Epithelial cell of esophagus (primary cell): Measurements from ENCODE around the gene TMEM164.
A peak's percentile ranks its signal among the peaks of the same experiment; 100 is the strongest.

ENCODE experiments used
- DNase-seq: peaks from one replicate; pipeline ENCODE4 v3.0.0; 2010; ENCODE audit warnings: low read depth
- H3K4me3 ChIP-seq: 2 replicates; pipeline ENCODE4 v1.5.1; 2011; ENCODE audit warnings: mild to moderate bottlenecking, low read length, control low read depth
- TF ChIP-seq, protein P1 (sequence below): IDR thresholded peaks from 2 replicates; pipeline ENCODE4 v1.5.1; 2011; ENCODE audit warnings: low read depth, mild to moderate bottlenecking, low read length, control low read depth, inconsistent platforms; ENCODE audit not compliant: insufficient read depth; ENCODE audit errors: missing control alignments

The TMEM164 gene

DNA sequence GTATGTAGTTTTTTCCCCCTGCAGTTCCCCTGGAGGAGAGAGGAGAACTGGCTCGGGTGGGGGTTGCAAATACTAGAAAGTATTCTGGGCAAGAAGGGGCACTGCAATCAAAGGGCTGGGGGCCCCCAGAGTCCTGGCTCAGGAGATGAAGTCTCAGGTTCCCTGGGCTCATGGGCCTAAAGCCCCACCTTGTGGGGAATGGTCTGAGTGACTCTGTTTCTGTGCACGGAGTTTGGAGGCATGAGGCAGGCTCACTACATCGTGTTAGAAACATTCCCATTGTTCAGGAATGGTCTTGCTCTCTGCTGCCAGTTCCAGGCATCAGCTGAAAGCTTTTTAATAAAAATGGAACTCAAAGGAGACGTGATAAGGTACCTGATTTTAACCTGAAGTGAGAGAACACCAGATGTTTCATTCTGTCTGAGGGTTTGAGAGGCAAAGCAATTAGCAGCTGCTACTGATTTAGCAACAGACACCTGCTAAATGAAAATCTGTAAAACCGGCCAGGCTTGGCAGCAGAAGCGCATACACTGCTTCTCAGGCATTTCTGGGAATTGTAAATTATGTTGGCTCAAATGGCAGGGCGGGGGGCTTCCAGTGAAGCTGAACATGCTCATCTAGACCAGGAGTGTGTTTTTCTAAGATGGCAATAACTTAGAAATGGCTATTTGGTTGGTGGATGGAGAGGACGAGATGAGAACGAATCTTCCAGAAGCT is 122.7 kb downstream of the TMEM164 start:
- TF ChIP-seq, protein P1, sequence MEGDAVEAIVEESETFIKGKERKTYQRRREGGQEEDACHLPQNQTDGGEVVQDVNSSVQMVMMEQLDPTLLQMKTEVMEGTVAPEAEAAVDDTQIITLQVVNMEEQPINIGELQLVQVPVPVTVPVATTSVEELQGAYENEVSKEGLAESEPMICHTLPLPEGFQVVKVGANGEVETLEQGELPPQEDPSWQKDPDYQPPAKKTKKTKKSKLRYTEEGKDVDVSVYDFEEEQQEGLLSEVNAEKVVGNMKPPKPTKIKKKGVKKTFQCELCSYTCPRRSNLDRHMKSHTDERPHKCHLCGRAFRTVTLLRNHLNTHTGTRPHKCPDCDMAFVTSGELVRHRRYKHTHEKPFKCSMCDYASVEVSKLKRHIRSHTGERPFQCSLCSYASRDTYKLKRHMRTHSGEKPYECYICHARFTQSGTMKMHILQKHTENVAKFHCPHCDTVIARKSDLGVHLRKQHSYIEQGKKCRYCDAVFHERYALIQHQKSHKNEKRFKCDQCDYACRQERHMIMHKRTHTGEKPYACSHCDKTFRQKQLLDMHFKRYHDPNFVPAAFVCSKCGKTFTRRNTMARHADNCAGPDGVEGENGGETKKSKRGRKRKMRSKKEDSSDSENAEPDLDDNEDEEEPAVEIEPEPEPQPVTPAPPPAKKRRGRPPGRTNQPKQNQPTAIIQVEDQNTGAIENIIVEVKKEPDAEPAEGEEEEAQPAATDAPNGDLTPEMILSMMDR: peak; percentile 19
- peak; percentile 2 for DNase-seq

GRCh38 chrX:110131031-110131430 is 128.1 kb downstream of the TMEM164 start:
- no peak for DNase-seq
- TF ChIP-seq, protein P1: no peak
- no peak overlapping the region for H3K4me3 ChIP-seq

More for the DNA sequence above, 122.7 kb downstream of the TMEM164 start:
- H3K4me3 ChIP-seq: no peak overlapping the region

DNA sequence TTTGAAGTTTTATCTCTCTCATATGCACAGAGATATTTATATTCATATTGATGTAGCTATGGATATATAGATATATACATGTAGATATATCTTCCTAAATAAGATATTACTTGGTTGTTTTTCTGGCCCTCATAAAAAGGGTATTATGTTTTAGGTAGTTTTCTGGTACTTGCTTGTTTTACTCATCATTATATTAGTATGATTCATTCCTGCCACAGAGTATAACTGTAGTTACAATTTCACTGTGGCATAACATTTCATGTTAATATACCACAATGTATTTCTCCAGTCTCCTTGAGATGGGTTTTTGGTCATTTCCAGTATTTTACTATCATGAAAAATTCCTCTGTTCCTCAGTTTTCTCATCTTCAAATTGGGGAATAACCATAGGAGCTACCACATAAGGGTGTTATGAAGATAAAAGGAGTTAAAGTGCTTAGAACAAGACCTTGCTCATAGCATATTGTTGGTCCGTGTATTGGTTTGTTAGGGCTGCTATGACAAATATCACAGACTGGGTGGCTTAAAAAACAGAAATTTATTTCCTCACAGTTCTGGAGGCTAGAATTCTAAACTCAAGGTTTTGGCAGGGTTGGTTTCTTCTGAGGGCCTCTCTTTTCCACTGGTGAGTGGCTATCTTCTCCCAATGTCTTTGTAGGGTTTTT is 129.7 kb downstream of the TMEM164 start:
- no peak for DNase-seq
- no peak overlapping the region for H3K4me3 ChIP-seq
- TF ChIP-seq, protein P1: no peak

DNA sequence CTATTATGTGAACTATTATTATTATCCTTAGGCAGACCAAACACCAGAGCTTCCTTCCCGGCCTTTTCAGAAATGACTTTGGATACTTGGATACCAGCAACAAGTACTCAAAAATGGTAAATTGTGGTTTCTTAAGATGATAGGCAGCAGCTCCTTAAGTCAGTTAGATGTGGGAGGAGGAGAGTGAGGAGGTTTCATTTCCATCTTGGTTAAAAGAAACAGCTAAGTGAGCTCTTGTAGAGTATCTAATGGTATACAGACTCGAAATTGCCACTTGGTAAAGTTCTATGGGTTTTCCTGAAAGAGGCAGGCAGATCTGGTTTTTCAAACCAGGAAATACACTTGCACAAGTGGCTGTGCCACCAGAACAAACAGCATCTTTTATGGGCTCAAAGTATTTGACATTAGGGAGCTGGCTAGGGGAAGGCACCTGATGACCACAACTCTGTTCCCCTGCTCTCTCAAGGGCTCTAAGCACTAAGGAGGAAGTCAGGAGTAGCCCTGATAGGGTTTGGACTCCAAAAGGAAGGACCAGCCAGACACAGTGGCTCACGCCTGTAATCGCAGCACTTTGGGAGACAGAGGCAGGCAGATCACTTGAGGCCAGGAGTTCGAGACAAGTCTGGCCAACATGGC is 130.9 kb downstream of the TMEM164 start:
- H3K4me3 ChIP-seq: no peak overlapping the region
- TF ChIP-seq, protein P1: no peak
- DNase-seq: no peak

DNA sequence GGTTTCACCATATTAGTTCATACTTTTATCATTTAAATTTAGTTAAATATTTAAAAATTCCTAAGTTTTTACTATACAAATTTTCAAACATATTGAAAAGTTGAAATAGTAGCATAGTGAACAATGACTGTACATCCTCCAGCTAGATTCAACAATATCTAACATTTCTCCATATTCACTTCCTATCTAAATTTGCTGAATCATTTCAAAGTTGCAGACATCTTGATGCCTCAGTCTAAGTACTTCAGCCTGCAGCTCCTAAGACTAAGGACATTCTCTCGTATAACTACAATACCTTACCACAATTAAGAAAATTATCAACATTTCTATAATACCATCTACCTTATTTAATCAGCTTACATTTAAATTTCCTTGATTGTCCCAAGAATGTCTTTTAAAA is 132.7 kb downstream of the TMEM164 start:
- TF ChIP-seq, protein P1: no peak
- no peak overlapping the region for H3K4me3 ChIP-seq
- no peak for DNase-seq

GRCh38 chrX:110136136-110136535 is 133.2 kb downstream of the TMEM164 start:
- no peak overlapping the region for H3K4me3 ChIP-seq
- TF ChIP-seq, protein P1: no peak
- no peak for DNase-seq

DNA sequence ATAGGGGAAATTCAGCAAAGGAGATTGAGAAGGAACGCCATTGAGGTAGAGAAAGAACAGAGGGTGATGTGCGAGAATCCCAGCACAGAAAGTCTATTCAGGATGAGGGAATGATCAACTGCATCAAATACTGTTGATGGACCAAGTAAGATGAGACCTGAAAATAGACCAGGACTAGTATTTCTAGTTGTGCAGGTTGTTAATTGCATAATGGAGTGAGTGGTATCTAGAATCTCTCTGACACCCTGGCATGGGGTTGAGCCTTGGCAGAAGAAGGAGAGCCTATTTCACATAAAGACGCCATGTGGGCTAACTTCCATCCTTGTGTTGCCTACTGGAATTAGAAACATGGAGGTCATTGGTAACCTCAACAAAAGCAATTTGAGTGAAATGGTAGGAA is 135.6 kb downstream of the TMEM164 start:
- TF ChIP-seq, protein P1: no peak
- DNase-seq: peak; percentile 57
- no peak overlapping the region for H3K4me3 ChIP-seq
